Adrenal gland (tissue), 12 donors: Measurements from ENCODE around the gene EIF4H. TPM values are rescaled to one million over a fixed set of nuclear protein-coding genes. Genes with fewer than 3 reads are reported as not detected.
"Not testable (repeated sequence)": the region's sequence is repeated elsewhere in the genome, so short reads cannot be mapped to it uniquely, and the experiment has no call there.

ENCODE experiments used
- DNase-seq, 7 donors: peaks; one replicate each; pipeline ENCODE4 v3.0.0-alpha.2; 2019 to 2020
- H3K27ac ChIP-seq, 5 donors: fragments of 200-600 bp; sonication (generic) in 4 of 5; 1 replicate in 3 of 5; 2 replicates in 2 of 5; pipeline versions ENCODE4 v1.5.1 to v1.8.0; 2016 to 2020; ENCODE audit warnings: mild to moderate bottlenecking in 1 of 5
- H3K27me3 ChIP-seq: fragments of 200-600 bp; 2 replicates; pipeline ENCODE4 v1.8.0; 2021
- H3K36me3 ChIP-seq, 2 donors: fragments of 200-600 bp; replicated peaks in 1 of 2; 1 replicate in 1 of 2; 2 replicates in 1 of 2; pipeline versions ENCODE4 v1.5.1 to v1.8.0; 2018 to 2022
- H3K4me1 ChIP-seq, 2 donors: fragments of 200-600 bp; replicated peaks in 1 of 2; 1 replicate in 1 of 2; 2 replicates in 1 of 2; pipeline versions ENCODE4 v1.5.1 to v1.8.0; 2018 to 2021
- H3K4me3 ChIP-seq, 4 donors: fragments of 200-600 bp; sonication (generic) in 3 of 4; one replicate each; pipeline ENCODE4 v1.5.1; 2016 to 2018
- H3K9me3 ChIP-seq, 3 donors: fragments of 200-600 bp; sonication (generic) in 1 of 3; replicated peaks in 1 of 3; 1 replicate in 2 of 3; 2 replicates in 1 of 3; pipeline versions ENCODE4 v1.5.1 to v1.8.0; 2016 to 2021
- POLR2A ChIP-seq, 2 donors: fragments of 450-650 bp; IDR thresholded peaks; one replicate each; pipeline ENCODE4 v1.6.1; 2017; ENCODE audit warnings: antibody characterized with exemption in 2 of 2, mild to moderate bottlenecking in 2 of 2, moderate library complexity in 1 of 2
- WGBS, 4 donors: extraction: QIAGEN DNeasy Blood & Tissue Kit in 2 of 4; methylation state at CpG; one replicate each; pipeline versions ENCODE4 v1.1.5 to v1.1.7; 2013 to 2017; 5-methylcytosine and 5-hydroxymethylcytosine counted together
- intact Hi-C, 2 donors: fragments of 100-400 bp; cut with DNase I; formaldehyde crosslinking; loops; one replicate each; pipeline versions ENCODE4 v1.14.1 to v1.15.0; 2022 to 2023
- polyA plus RNA-seq, 3 donors: library from polyadenylated mRNA; stranded (reverse); fragments of 200-250 nt in 2 of 3; fragments of 350-450 nt in 1 of 3; fragmentation: Illumina TruSeq in 1 of 3; extraction: RNeasy Lipid Tissue Mini Kit (QIAGEN cat#74804) in 1 of 3; gene quantifications; one replicate each; pipeline ENCODE4 v1.2.3, GENCODE V29; 2013 to 2014
- total RNA-seq, 9 donors: library from RNA; depleted of rRNA in 4 of 9; stranded (reverse); fragments of >200 nt in 4 of 9; fragments of 120-200 nt in 1 of 9; fragmentation: NEBNext Ultra II Directional in 1 of 9; extraction: Animal tissue kit (Norgen Biotek cat#: 25700) in 1 of 9; gene quantifications; one replicate each; pipeline versions ENCODE4 v1.1.0 to v1.2.4, GENCODE V29; 2013 to 2023
- TF ChIP-seq, protein P1 (sequence below), 6 experiments: fragments of 450-650 bp in 4 of 6; fragments of 200-600 bp in 2 of 6; sonication (generic) in 1 of 6; IDR thresholded peaks; 1 replicate in 5 of 6; 2 replicates in 1 of 6; pipeline versions ENCODE4 v1.5.1 to v1.8.0; 2016 to 2021; ENCODE audit warnings: antibody characterized with exemption in 6 of 6, mild to moderate bottlenecking in 2 of 6, moderate library complexity in 1 of 6
- donor health status: healthy with polysubstance abuse.
- donor health status: Bipolar disorder and iron deficiency.
- donor health status: DM: yes; HTN: yes; CAD: no.
- donor health status: DM: no; HTN: no; CAD: no.
- donor health status: DM: no; HTN: no; CAD: no.
- donor health status: DM: yes; HTN: yes; CAD: no.

The EIF4H gene
- total and polyA plus RNA-seq, 12 donors = 108 to 364 (median 252) TPM

DNA sequence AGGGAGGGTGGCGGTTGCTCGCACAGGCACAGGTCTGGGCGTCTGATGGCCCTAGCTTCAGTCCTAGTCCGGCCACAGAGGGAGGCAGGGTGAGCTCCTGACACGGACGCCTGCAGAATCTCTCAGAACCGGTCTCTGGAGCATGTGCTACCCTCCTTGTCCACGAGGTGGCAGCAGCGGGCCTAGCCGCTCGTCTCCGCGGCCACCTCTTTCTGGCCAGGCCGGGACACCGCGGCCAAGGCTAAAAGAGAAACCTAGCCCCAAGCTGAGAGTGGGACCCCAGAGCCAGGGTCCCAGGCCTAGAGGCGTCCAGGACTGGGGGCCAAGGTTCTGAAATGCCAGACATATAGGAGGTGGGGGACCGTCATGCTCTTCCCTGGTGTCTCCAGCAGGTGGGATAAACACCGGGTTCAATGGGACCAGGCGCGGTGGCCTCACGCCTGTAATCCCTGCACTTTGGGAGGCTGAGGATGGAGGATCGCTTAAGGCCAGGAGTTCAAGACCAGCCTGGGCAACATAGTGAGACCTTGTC lies 32.5 kb downstream of the EIF4H start:
- TF ChIP-seq POLR2A (IDR thresholded peaks at IDR 0.05) = no peak
- TF ChIP-seq, protein P1, sequence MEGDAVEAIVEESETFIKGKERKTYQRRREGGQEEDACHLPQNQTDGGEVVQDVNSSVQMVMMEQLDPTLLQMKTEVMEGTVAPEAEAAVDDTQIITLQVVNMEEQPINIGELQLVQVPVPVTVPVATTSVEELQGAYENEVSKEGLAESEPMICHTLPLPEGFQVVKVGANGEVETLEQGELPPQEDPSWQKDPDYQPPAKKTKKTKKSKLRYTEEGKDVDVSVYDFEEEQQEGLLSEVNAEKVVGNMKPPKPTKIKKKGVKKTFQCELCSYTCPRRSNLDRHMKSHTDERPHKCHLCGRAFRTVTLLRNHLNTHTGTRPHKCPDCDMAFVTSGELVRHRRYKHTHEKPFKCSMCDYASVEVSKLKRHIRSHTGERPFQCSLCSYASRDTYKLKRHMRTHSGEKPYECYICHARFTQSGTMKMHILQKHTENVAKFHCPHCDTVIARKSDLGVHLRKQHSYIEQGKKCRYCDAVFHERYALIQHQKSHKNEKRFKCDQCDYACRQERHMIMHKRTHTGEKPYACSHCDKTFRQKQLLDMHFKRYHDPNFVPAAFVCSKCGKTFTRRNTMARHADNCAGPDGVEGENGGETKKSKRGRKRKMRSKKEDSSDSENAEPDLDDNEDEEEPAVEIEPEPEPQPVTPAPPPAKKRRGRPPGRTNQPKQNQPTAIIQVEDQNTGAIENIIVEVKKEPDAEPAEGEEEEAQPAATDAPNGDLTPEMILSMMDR (IDR thresholded peaks at IDR 0.05) = peak; percentile 94 to 97 (median 97)
- H3K36me3 ChIP-seq = no peaks in the 10 kb centered on the region
- H3K4me1 ChIP-seq = peaks cover 0 to 4% of the 10 kb centered on the region in 2 donors
- H3K27ac ChIP-seq = no peak overlapping the region
- H3K9me3 ChIP-seq = no peaks in the 10 kb centered on the region
- intact Hi-C loops = loop anchor here in 1 of 2 donors (2.0 to 10.0 kb wide), 2 partner anchors 88 to 194 kb away; no protein-coding TSS in a partner anchor
- WGBS, 4 donors = 13 to 58% (median 28%) methylated on average over 6 to 23 of the region's 23 CpGs
- peak; percentile 78 to 96 (median 91) for DNase-seq
- peak overlapping the region in 1 of 4 donors; percentile 40 for H3K4me3 ChIP-seq
- H3K27me3 ChIP-seq = no peaks in the 10 kb centered on the region

- no peaks in the 10 kb centered on the region for H3K27me3 ChIP-seq
- DNase-seq = no peak
- H3K27ac ChIP-seq = no peak overlapping the region
- intact Hi-C loops = loop anchor here in 1 of 2 donors (2.0 to 10.0 kb wide), 2 partner anchors 87 to 193 kb away; no protein-coding TSS in a partner anchor
- no peaks in the 10 kb centered on the region for H3K36me3 ChIP-seq
- H3K4me3 ChIP-seq = no peak overlapping the region
- no peak for TF ChIP-seq POLR2A (IDR thresholded peaks at IDR 0.05)
- TF ChIP-seq, protein P1 (IDR thresholded peaks at IDR 0.05) = no peak
- WGBS, 4 donors = 78 to 87% (median 83%) methylated on average over 9 to 11 of the region's 11 CpGs
- peaks cover 0 to 4% of the 10 kb centered on the region in 2 donors for H3K4me1 ChIP-seq
- H3K9me3 ChIP-seq = no peaks in the 10 kb centered on the region
These were observed 33.4 kb downstream of the EIF4H start for GRCh38 chr7:74207586-74207985.

GRCh38 chr7:74208241-74208640 lies 34.1 kb downstream of the EIF4H start:
- intact Hi-C loops = loop anchor here in 1 of 2 donors (10.0 kb wide), 1 partner anchor 87 kb away; no protein-coding TSS in a partner anchor
- DNase-seq, H3K36me3 ChIP-seq, H3K27me3 ChIP-seq, H3K9me3 ChIP-seq, H3K4me1 ChIP-seq, H3K4me3 ChIP-seq, H3K27ac ChIP-seq: not testable (repeated sequence)
- WGBS, 4 donors = 85 to 92% (median 89%) methylated on average over 7 of the region's 7 CpGs

DNA sequence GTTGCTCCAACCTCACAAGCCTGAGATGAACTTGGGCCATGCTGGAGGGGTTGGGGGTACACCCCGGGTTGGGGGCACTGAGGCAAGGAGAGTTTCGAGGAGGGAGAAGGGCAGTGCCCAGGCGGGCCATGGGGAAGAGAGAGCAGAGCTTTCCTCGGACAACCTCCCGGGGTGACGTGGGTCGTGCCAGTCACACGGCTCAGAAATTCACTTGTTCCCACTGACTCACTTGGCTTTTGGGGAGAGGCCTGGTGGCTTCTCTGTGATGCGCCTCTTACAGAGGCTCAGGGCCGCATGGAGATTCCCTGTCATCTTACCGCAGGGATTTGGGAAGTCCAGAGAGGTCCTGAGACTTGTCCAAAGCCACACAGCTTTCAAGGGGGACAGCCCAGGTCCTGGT lies 38.5 kb downstream of the EIF4H start:
- no peak for TF ChIP-seq POLR2A (IDR thresholded peaks at IDR 0.05)
- TF ChIP-seq, protein P1 (IDR thresholded peaks at IDR 0.05) = no peak
- Histone ChIP-seq H3K36me3 (no peaks in the 10 kb centered on the region), H3K9me3 (no peaks in the 10 kb centered on the region), H3K27ac (no peak overlapping the region), H3K4me1 (peaks cover 0 to 4% of the 10 kb centered on the region in 2 donors), H3K27me3 (no peaks in the 10 kb centered on the region), H3K4me3 (no peak overlapping the region)
- 85 to 91% (median 88%) methylated on average over 8 to 11 of the region's 11 CpGs for WGBS, 4 donors
- no peak for DNase-seq
- intact Hi-C loops = loop anchor here in 1 of 2 donors (10.0 kb wide), 1 partner anchor 348 kb away; the partner anchor contains the start of gene TMEM270
